GM21825 (cell line): ENCODE results near the gene NAA38.

Experiments used
- ATAC-seq: cut with Tn5 transposase; IDR thresholded peaks from one replicate; pipeline ENCODE4 v1.9.1; 2021; ENCODE audit warnings: mild to moderate bottlenecking, moderate library complexity; ENCODE audit not compliant: unreplicated experiment

NAA38 gene

GRCh38 chr17:7852919-7853690 is 4.3 kb downstream of the NAA38 start:
- ATAC-seq, result no peak

DNA sequence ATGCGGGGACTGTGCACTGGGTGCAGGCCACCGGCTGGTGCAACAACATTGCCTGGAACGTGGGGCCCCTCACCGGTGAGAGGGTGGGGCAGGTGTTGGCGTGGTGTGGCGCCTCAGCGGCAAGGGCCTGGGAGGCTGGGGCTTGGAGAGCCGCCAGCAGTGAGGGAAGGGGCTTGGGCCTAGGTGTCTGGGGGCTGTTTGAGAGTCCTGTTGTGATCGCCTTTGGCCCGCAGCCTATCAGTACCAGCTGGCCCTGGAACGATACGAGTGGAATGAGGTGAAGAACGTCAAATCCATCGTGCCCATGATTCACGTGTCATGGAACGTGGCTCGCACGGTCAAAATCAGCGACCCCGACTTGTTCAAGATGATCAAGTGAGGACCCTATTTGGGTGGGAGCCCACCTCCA is 5.1 kb downstream of the NAA38 start:
- no peak for ATAC-seq

DNA sequence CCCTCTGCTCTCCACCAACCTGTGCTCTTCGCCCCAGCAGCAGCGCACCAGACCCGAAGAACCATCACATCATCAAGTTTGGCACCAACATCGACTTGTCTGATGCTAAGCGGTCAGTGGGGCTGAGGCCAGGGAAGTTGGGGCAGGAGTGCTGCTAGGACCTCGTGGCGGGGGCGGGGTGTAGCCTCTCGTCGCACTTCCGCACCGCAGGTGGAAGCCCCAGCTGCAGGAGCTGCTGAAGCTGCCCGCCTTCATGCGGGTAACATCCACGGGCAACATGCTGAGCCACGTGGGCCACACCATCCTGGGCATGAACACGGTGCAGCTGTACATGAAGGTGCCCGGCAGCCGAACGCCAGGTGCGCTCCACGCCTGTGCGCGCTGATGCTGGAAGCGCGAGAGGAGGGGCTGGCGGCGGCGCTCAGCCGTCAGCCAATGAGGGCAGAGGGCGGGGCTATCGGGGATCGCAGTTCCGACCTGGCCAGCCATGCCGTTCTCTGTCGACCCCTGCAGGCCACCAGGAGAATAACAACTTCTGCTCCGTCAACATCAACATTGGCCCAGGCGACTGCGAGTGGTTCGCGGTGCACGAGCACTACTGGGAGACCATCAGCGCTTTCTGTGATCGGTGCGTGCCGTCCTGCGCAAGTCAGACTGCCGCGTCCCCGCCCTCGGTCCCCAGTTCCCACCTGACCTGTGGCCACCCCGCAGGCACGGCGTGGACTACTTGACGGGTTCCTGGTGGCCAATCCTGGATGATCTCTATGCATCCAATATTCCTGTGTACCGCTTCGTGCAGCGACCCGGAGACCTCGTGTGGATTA is 5.7 kb downstream of the NAA38 start:
- peak; percentile 57 for ATAC-seq

GRCh38 chr17:7850701-7851437 is 6.5 kb downstream of the NAA38 start:
- no peak for ATAC-seq

- no peak for ATAC-seq
These were observed 7.4 kb downstream of the NAA38 start for GRCh38 chr17:7849751-7850504.

GRCh38 chr17:7849130-7849750 is 8.1 kb downstream of the NAA38 start:
- ATAC-seq, result no peak

DNA sequence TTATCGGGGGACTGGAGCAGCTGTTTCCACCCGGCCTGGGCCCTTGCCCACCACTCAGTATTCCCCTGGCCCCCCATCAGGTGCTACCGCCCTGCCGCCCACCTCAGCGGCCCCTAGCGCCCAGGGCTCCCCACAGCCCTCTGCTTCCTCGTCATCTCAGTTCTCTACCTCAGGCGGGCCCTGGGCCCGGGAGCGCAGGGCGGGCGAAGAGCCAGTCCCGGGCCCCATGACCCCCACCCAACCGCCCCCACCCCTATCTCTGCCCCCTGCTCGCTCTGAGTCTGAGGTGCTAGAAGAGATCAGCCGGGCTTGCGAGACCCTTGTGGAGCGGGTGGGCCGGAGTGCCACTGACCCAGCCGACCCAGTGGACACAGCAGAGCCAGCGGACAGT is 8.6 kb downstream of the NAA38 start:
- ATAC-seq, result no peak

DNA sequence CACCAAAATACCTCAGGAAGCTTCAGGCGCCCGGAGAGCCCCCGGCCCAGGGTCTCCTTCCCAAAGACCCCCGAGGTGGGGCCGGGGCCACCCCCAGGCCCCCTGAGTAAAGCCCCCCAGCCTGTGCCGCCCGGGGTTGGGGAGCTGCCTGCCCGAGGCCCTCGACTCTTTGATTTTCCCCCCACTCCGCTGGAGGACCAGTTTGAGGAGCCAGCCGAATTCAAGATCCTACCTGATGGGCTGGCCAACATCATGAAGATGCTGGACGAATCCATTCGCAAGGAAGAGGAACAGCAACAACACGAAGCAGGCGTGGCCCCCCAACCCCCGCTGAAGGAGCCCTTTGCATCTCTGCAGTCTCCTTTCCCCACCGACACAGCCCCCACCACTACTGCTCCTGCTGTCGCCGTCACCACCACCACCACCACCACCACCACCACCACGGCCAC is 9.2 kb downstream of the NAA38 start:
- no peak for ATAC-seq

GRCh38 chr17:7846765-7847661 is 10.3 kb downstream of the NAA38 start:
- ATAC-seq, result no peak

- no peak for ATAC-seq
These were observed 11.2 kb downstream of the NAA38 start for GRCh38 chr17:7846063-7846735.

GRCh38 chr17:7845359-7846062 is 11.8 kb downstream of the NAA38 start:
- no peak for ATAC-seq

DNA sequence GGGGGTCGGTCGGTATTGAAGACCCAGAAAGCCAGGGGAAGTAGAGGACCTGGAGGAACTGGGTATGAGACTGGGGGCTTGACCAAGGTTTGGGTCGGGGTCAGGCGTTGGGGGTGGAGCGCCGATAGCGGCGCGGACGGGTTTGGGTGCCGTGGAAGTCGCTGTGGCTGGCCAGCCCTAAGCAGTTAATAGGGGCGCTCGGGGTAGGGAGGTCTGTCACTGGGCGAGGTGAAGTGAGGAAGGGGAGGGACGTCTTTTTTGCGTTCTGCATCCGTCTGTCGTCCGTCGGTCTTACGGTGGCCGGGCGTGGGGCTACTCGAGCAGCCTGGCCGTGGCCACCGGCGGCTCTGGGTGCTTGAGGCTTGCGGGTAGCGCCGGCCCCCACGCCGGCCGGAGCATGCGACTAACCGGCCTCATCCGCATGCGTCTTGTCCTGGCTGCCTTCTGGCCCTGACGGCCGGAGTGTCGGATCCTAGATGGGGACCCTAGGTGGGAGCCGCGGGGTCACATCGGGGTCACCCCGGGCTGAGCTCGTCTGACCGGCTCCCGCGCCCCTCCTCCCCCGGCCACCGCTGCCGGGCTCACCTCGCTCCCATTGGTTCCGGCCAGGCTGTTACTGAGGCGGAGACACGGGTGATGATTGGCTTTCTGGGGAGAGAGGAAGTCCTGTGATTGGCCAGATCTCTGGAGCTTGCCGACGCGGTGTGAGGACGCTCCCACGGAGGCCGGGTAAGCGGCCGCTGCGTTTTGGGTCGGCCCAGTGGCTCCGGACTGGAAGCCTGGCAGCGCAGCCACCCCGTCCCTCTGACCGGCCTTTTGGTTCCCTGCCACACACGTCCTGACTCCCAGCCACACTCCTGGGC is 12.8 kb downstream of the NAA38 start:
- peak; percentile 30 for ATAC-seq

- ATAC-seq, result peak; percentile 32
These were observed 13.6 kb downstream of the NAA38 start for GRCh38 chr17:7843536-7844291.

DNA sequence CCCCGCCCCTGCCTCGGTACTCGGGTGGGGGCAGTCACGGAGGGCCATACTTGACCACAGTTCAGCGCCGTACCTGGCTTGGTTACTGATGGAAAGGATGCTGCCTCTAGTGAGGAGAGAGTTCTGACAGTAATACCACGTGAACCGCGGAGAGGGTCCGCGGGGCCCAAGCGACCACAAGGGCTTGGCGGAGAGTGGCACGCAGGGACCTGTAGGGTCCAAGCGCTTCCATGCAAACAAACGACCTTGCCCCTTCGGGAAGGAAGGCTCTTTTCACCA is 14.2 kb downstream of the NAA38 start:
- ATAC-seq, result no peak

GRCh38 chr17:7842380-7843256 is 14.7 kb downstream of the NAA38 start:
- ATAC-seq, result peak; percentile 28

DNA sequence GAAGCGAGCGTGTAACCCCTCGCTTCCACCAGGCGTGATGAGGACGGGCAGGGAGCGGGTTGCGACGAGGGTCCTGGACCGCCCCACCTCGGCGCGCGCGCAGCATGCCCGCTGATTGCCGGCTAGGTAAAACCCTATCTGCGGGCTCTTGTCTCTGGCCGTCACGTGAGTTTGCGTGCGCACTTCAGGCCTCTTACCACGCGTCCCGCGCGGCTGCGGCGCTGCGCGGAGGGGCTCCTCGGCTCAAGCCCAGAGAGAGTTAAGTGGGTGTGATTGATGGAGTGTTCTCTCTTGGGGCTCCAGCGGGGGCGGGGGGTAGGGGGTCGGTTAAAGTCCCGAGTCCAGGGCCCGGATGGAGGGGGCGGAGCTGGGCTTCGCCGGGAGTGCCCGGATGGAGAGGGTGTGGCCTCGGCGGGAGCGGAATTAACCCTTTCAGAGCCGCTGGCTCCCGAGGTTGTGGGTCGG is 15.4 kb downstream of the NAA38 start:
- peak; percentile 13 for ATAC-seq
